HepG2 (cell line): Measurements from ENCODE around the gene YAP1. TPM values are rescaled to one million over a fixed set of nuclear protein-coding genes. Genes with fewer than 3 reads are reported as not detected.
A peak's percentile ranks its signal among the peaks of the same experiment; 100 is the strongest.

Experiments
- ATAC-seq: fragments of 200-7000 bp; cut with Tn5 transposase; 3 replicates; pipeline ENCODE4 v1.9.1; 2020; ENCODE audit warnings: mild to moderate bottlenecking, moderate library complexity
- BruUV-seq: library from RNA; stranded (reverse); fragments of 400-500 nt; replicated peaks from 2 replicates; lab custom pipeline; 2021; lab: Mats Ljungman, UMichigan
- CTCF ChIA-PET: fragments of 300-600 bp; formaldehyde crosslinking; extraction: SDS; loops from one replicate; lab custom pipeline; 2021; ENCODE audit warnings: low total read pairs, inconsistent platforms, low intra/inter-chr PET ratio; lab: Yijun Ruan, JAX
- POLR2A ChIA-PET: fragments of 350-600 bp; sonication (Branson Sonifier 250); formaldehyde crosslinking; loops from one replicate; lab custom pipeline; 2020; ENCODE audit warnings: antibody characterized with exemption, inconsistent platforms; lab: Yijun Ruan, JAX
- DNase-seq: peaks from one replicate; pipeline ENCODE4 v3.0.0-alpha.2; 2015; ENCODE audit warnings: low spot score
- FAIRE-seq: peaks from 3 replicates; lab custom pipeline; 2011; peaks lifted over from hg19 to GRCh38; lab: Jason Lieb, UNC
- H2AFZ ChIP-seq: one replicate; pipeline ENCODE4 v1.6.1; 2011; ENCODE audit warnings: low read length, inconsistent platforms
- H3K27ac ChIP-seq: fragments of 300-600 bp; 3 replicates; pipeline ENCODE4 v1.8.0; 2011; ENCODE audit warnings: mixed run types, mild to moderate bottlenecking, mixed read lengths, low read length, inconsistent platforms; ENCODE audit not compliant: insufficient read depth; ENCODE audit errors: extremely low read length
- H3K27me3 ChIP-seq, 2 experiments: fragments of 200-600 bp in 1 of 2; 2 replicates in 1 of 2; 3 replicates in 1 of 2; pipeline versions ENCODE4 v1.6.0 to v1.8.0; 2011; ENCODE audit warnings: low read length in 2 of 2, mild to moderate bottlenecking in 2 of 2, moderate library complexity in 2 of 2, inconsistent platforms in 1 of 2; ENCODE audit not compliant: insufficient read depth in 2 of 2, control insufficient read depth in 1 of 2
- H3K36me3 ChIP-seq, 2 experiments: fragments of 200-600 bp in 1 of 2; replicated peaks in 1 of 2; 2 replicates in 1 of 2; 3 replicates in 1 of 2; pipeline versions ENCODE4 v1.5.1 to v1.8.0; 2011; ENCODE audit warnings: low read length in 2 of 2, inconsistent platforms in 1 of 2; ENCODE audit not compliant: insufficient read depth in 2 of 2, control insufficient read depth in 1 of 2
- H3K4me1 ChIP-seq: 2 replicates; pipeline ENCODE4 v1.5.1; 2012; ENCODE audit warnings: low read length, inconsistent platforms; ENCODE audit not compliant: insufficient read depth
- H3K4me2 ChIP-seq: 2 replicates; pipeline ENCODE4 v1.6.0; 2011; ENCODE audit warnings: low read depth, low read length, inconsistent platforms
- H3K4me3 ChIP-seq, 3 experiments: fragments of 200-600 bp in 1 of 3; sonication (generic), shearing (Covaris generic) in 1 of 3; replicated peaks in 1 of 3; 2 replicates each; pipeline ENCODE4 v1.5.1; 2011 to 2016; ENCODE audit warnings: low read length in 3 of 3, inconsistent platforms in 2 of 3, low read depth in 2 of 3, mild to moderate bottlenecking in 2 of 3, control low read depth in 1 of 3, mixed read lengths in 1 of 3; ENCODE audit not compliant: insufficient read depth in 1 of 3
- H3K79me2 ChIP-seq: one replicate; pipeline ENCODE4 v1.6.1; 2011; ENCODE audit warnings: low read length, inconsistent platforms; ENCODE audit not compliant: insufficient read depth
- H3K9ac ChIP-seq: 2 replicates; pipeline ENCODE4 v1.6.0; 2011; ENCODE audit warnings: mild to moderate bottlenecking, low read depth, low read length, inconsistent platforms; ENCODE audit not compliant: insufficient read depth
- H3K9me3 ChIP-seq: 2 replicates; pipeline ENCODE4 v1.5.1; 2012; ENCODE audit warnings: mild to moderate bottlenecking, low read length
- H4K20me1 ChIP-seq: 2 replicates; pipeline ENCODE4 v1.6.0; 2011; ENCODE audit warnings: inconsistent platforms, mild to moderate bottlenecking, low read length, moderate library complexity; ENCODE audit not compliant: insufficient read depth
- EZH2 ChIP-seq: conservative IDR thresholded peaks from 2 replicates; pipeline ENCODE4 v1.6.1; 2012; ENCODE audit warnings: mild to moderate bottlenecking, low read depth, low read length, moderate library complexity
- FLYWCH1 ChIP-seq: sonication (generic); formaldehyde crosslinking; IDR thresholded peaks from 2 replicates; pipeline ENCODE4 v1.8.1; 2023; ENCODE audit warnings: mild to moderate bottlenecking, missing genetic modification reagents
- HHEX ChIP-seq: IDR thresholded peaks from 2 replicates; pipeline ENCODE4 v1.6.1; 2016; ENCODE audit warnings: control low read depth
- LRRFIP1 ChIP-seq: sonication (generic); formaldehyde crosslinking; conservative IDR thresholded peaks from 2 replicates; pipeline ENCODE4 v1.4.0; 2020; ENCODE audit warnings: missing genetic modification reagents
- MLX ChIP-seq: IDR thresholded peaks from 2 replicates; pipeline ENCODE4 v1.6.1; 2016
- RAD51 ChIP-seq: fragments of 450-650 bp; IDR thresholded peaks from 2 replicates; pipeline ENCODE4 v1.6.1; 2016; ENCODE audit warnings: borderline replicate concordance
- RBM22 ChIP-seq: fragments of 200-400 bp; formaldehyde crosslinking; optimal IDR thresholded peaks from 2 replicates; pipeline ENCODE3; 2017; ENCODE audit warnings: mild to moderate bottlenecking, low read length, moderate library complexity
- RFX1 ChIP-seq: fragments of 450-650 bp; IDR thresholded peaks from 2 replicates; pipeline ENCODE4 v1.6.1; 2017
- TCF7 ChIP-seq: sonication (generic); IDR thresholded peaks from 2 replicates; pipeline ENCODE4 v1.6.1; 2016; ENCODE audit warnings: antibody characterized with exemption, low read depth
- ZBTB2 ChIP-seq: sonication (generic); formaldehyde crosslinking; IDR thresholded peaks from 2 replicates; pipeline ENCODE4 v1.8.0; 2022; ENCODE audit warnings: low read depth, missing genetic modification reagents
- ZNF441 ChIP-seq: sonication (generic); formaldehyde crosslinking; IDR thresholded peaks from 2 replicates; pipeline ENCODE4 v1.7.0; 2021; ENCODE audit warnings: missing genetic modification reagents, borderline replicate concordance
- ZNF75D ChIP-seq: sonication (generic); formaldehyde crosslinking; IDR thresholded peaks from 2 replicates; pipeline ENCODE4 v1.8.1; 2023; ENCODE audit warnings: missing genetic modification reagents, mild to moderate bottlenecking, borderline replicate concordance
- ZNF776 ChIP-seq: sonication (generic); formaldehyde crosslinking; IDR thresholded peaks from 2 replicates; pipeline ENCODE4 v1.4.0; 2020; ENCODE audit warnings: mild to moderate bottlenecking, missing genetic modification reagents
- WGBS: methylation state at CpG from one replicate; pipeline ENCODE4 v1.1.6; 2017; ENCODE audit warnings: low lambda C conversion rate; 5-methylcytosine and 5-hydroxymethylcytosine counted together
- in situ Hi-C: cut with HindIII; loops from 2 replicates; pipeline ENCODE4 v1.10.0; 2017; ENCODE audit warnings: low pct_unique_long_range_greater_than_20kb; ENCODE audit not compliant: extremely low pct_ligation_motif_present
- intact Hi-C: fragments of 100-400 bp; cut with micrococcal nuclease; formaldehyde crosslinking; loops from one replicate; pipeline ENCODE4 v1.10.0; 2022; ENCODE audit not compliant: unreplicated experiment
- polyA plus RNA-seq, 8 experiments: library from polyadenylated mRNA; depleted of rRNA in 3 of 8; stranded (reverse) in 7 of 8; unstranded in 1 of 8; fragments of >200 nt; fragmentation: Illumina TruSeq in 4 of 8; extraction: Trizol in 4 of 8; gene quantifications; 2 replicates each; pipeline versions ENCODE4 v1.2.1 to v1.2.3, GENCODE V29; 2011 to 2016; ENCODE audit warnings: low read depth in 4 of 8, missing spikeins in 1 of 8, mixed read lengths in 1 of 8; ENCODE audit not compliant: insufficient read depth in 1 of 8
- total RNA-seq, 5 experiments: library from RNA; depleted of rRNA; stranded (reverse); fragments of >200 nt; fragmentation: Illumina TruSeq; extraction: Trizol; gene quantifications; 2 replicates each; pipeline ENCODE4 v1.2.3, GENCODE V29; 2016; ENCODE audit warnings: low read depth in 1 of 5

The YAP1 gene
- total and polyA plus RNA-seq, 2 of the 13 experiments (the other 11 are each of a cell fraction or from before 2014, with no cell fraction given) = 59.5 to 91.0 TPM

GRCh38 chr11:102184269-102184987, 74.2 kb downstream of the YAP1 start:
- no peaks in the 10 kb centered on the region for H3K27me3 ChIP-seq
- no peaks in the 10 kb centered on the region for H3K9me3 ChIP-seq
- POLR2A ChIA-PET = no interaction called here
- peak; percentile 50 for ATAC-seq
- peak overlapping the region; percentile 31 for H3K27ac ChIP-seq
- CTCF ChIA-PET = no interaction called here
- in situ Hi-C loops (no loop called here), intact Hi-C loops (no loop called here)
- TF ChIP-seq RAD51 (no peak), ZNF441 (CRISPR knock-in tag) (no peak), TCF7 (no peak), RBM22 (peak; percentile 71), MLX (CRISPR knock-in tag) (no peak)
- no peak overlapping the region for H3K9ac ChIP-seq
- peaks cover 59% of the 10 kb centered on the region for H3K4me1 ChIP-seq
- H3K36me3 ChIP-seq = peaks cover 2 to 14% of the 10 kb centered on the region in 2 experiments; a peak in 4 of 5 replicates
- H2AFZ ChIP-seq = no peak overlapping the region
- no peak overlapping the region for H3K4me3 ChIP-seq
- no peak overlapping the region for H3K4me2 ChIP-seq
- FAIRE-seq = no peak
- no TSS peak for BruUV-seq
- H3K79me2 ChIP-seq = peaks cover 32% of the 10 kb centered on the region
- WGBS = 99% methylated on average over 3 of the region's 3 CpGs
- no peak for DNase-seq
- H4K20me1 ChIP-seq = no peaks in the 10 kb centered on the region

GRCh38 chr11:102186551-102187191, 76.4 kb downstream of the YAP1 start:
- WGBS = 6% methylated on average over 6 of the region's 6 CpGs
- Histone ChIP-seq H3K4me1 (peaks cover 78% of the 10 kb centered on the region), H3K9me3 (no peaks in the 10 kb centered on the region), H3K27me3 (no peaks in the 10 kb centered on the region), H3K4me3 (peak overlapping the region in 1 of 3 experiments; percentile 27; a peak in 1 of 6 replicates), H2AFZ (no peak overlapping the region), H3K4me2 (peak overlapping the region; percentile 62), H3K36me3 (peaks cover 0 to 3% of the 10 kb centered on the region in 2 experiments; a peak in 1 of 5 replicates), H3K79me2 (peaks cover 31% of the 10 kb centered on the region), H3K27ac (peak overlapping the region; percentile 72), H3K9ac (peak overlapping the region; percentile 35), H4K20me1 (no peaks in the 10 kb centered on the region)
- POLR2A ChIA-PET = interaction anchor here (1.1 to 2.0 kb wide), 5 partner anchors 8 to 93 kb away, joined by 4 to 8 read pairs (median 5); no protein-coding TSS in a partner anchor
- peak; percentile 82 for ATAC-seq
- peak; percentile 90 for DNase-seq
- FAIRE-seq = peak; percentile 18
- CTCF ChIA-PET = no interaction called here
- BruUV-seq = no TSS peak
- intact Hi-C loops = loop anchor here (1.0 kb wide), 1 partner anchor 41 kb away; no protein-coding TSS in a partner anchor
- in situ Hi-C loops = no loop called here
- no peak for TF ChIP-seq ZNF776 (CRISPR knock-in tag)
- no peak for TF ChIP-seq EZH2
- TF ChIP-seq RFX1 = no peak
- TF ChIP-seq ZNF75D (CRISPR knock-in tag) = no peak
- no peak for TF ChIP-seq ZBTB2 (CRISPR knock-in tag)
- TF ChIP-seq FLYWCH1 (CRISPR knock-in tag) = no peak
- peak; percentile 44; the same call in 1 of the 2 replicates for TF ChIP-seq HHEX
- TF ChIP-seq LRRFIP1 (CRISPR knock-in tag) = no peak
